ENCODE data around the gene RAB3IL1.

DNA sequence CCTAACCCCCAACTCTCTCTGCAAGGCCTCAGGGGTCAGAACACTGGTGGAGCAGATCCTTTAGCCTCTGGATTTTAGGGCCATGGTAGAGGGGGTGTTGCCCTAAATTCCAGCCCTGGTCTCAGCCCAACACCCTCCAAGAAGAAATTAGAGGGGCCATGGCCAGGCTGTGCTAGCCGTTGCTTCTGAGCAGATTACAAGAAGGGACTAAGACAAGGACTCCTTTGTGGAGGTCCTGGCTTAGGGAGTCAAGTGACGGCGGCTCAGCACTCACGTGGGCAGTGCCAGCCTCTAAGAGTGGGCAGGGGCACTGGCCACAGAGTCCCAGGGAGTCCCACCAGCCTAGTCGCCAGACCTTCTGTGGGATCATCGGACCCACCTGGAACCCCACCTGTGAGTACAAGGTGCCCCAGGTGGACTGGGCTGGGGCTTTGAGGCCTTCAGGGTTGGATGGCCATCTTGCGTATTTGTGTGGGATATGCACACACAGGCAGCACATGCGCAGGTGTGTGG, 32.7 kb upstream of the RAB3IL1 start, which contains the start of gene BEST1:
- no peak for TF ChIP-seq POLR2A (IDR thresholded peaks at IDR 0.05; ENCODE audit: low read depth, low read length)
- no peak for TF ChIP-seq TAF1 (IDR thresholded peaks at IDR 0.05; ENCODE audit: borderline replicate concordance, low read depth, low read length)
